SK-N-SH treated with all-trans-retinoic acid at 6 μM for 48 hours (cell line): ENCODE data around the gene MBOAT2.

ENCODE experiments used
- ARNTL ChIP-seq: fragments of 450-650 bp; formaldehyde crosslinking; IDR thresholded peaks from 2 replicates; pipeline ENCODE4 v1.5.0; 2020; ENCODE audit warnings: low read depth, mild to moderate bottlenecking, moderate library complexity, borderline replicate concordance
- BACH2 ChIP-seq: fragments of 250-450 bp; sonication (Bioruptor Pico); IDR thresholded peaks from 2 replicates; pipeline ENCODE4 v1.9.0; 2021; ENCODE audit warnings: mild to moderate bottlenecking, borderline replicate concordance
- ISL1 ChIP-seq: fragments of 250-450 bp; sonication (Bioruptor Pico); IDR thresholded peaks from 2 replicates; pipeline ENCODE4 v2.1.2; 2022; ENCODE audit warnings: mild to moderate bottlenecking, moderate library complexity
- RARB ChIP-seq: fragments of 250-450 bp; sonication (Bioruptor Pico); IDR thresholded peaks from 2 replicates; pipeline ENCODE4 v1.8.0; 2021; ENCODE audit warnings: mild to moderate bottlenecking, moderate library complexity
- SNAI2 ChIP-seq: fragments of 250-450 bp; sonication (Bioruptor Pico); IDR thresholded peaks from 2 replicates; pipeline ENCODE4 v1.5.0; 2020; ENCODE audit warnings: mild to moderate bottlenecking, moderate library complexity
- ZC3H10 ChIP-seq: fragments of 250-450 bp; sonication (Bioruptor Pico); IDR thresholded peaks from 2 replicates; pipeline ENCODE4 v1.5.1; 2021; ENCODE audit warnings: mild to moderate bottlenecking, moderate library complexity
- ZFP30 ChIP-seq: fragments of 450-650 bp; formaldehyde crosslinking; IDR thresholded peaks from 2 replicates; pipeline ENCODE4 v1.5.0; 2022; ENCODE audit warnings: mild to moderate bottlenecking, moderate library complexity
- ZNF8 ChIP-seq: fragments of 450-650 bp; formaldehyde crosslinking; IDR thresholded peaks from 2 replicates; pipeline ENCODE4 v1.5.0; 2020; ENCODE audit warnings: mild to moderate bottlenecking, moderate library complexity
- TF ChIP-seq, protein P1 (sequence below): fragments of 250-450 bp; sonication (Bioruptor Pico); IDR thresholded peaks from 2 replicates; pipeline ENCODE4 v1.8.0; 2020; ENCODE audit warnings: mild to moderate bottlenecking, moderate library complexity, borderline replicate concordance
- TF ChIP-seq, protein P2 (sequence below): fragments of 250-450 bp; sonication (Bioruptor Pico); IDR thresholded peaks from 2 replicates; pipeline ENCODE4 v1.5.1; 2020; ENCODE audit warnings: low read depth, mild to moderate bottlenecking, moderate library complexity
- TF ChIP-seq, protein P3 (sequence below): fragments of 250-450 bp; sonication (Bioruptor Pico); IDR thresholded peaks from 2 replicates; pipeline ENCODE4 v1.8.0; 2021; ENCODE audit warnings: low read depth, mild to moderate bottlenecking, moderate library complexity, borderline replicate concordance
- TF ChIP-seq, protein P4 (sequence below): fragments of 250-450 bp; sonication (Bioruptor Pico); IDR thresholded peaks from 2 replicates; pipeline ENCODE4 v1.5.1; 2021; ENCODE audit warnings: mild to moderate bottlenecking, moderate library complexity

DNA sequence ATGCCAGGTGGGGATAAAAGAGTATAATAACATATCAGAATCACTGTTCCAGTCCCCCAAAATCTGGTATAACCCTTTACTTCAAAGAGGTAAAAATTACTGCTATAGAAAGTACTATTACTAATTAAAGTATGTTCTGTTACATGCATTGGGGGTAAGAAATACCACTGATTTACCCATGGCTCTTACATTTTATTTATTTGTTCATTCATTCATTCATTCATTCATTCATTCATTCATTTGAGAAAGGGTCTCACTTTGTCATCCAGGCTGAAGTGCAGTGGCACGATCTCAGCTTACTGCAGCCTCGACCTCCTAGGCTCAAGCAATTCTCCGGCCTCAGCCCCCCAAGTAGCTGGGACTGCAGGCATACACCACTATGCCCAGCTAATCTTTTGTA is 74.4 kb downstream of the MBOAT2 start:
- TF ChIP-seq, protein P1, sequence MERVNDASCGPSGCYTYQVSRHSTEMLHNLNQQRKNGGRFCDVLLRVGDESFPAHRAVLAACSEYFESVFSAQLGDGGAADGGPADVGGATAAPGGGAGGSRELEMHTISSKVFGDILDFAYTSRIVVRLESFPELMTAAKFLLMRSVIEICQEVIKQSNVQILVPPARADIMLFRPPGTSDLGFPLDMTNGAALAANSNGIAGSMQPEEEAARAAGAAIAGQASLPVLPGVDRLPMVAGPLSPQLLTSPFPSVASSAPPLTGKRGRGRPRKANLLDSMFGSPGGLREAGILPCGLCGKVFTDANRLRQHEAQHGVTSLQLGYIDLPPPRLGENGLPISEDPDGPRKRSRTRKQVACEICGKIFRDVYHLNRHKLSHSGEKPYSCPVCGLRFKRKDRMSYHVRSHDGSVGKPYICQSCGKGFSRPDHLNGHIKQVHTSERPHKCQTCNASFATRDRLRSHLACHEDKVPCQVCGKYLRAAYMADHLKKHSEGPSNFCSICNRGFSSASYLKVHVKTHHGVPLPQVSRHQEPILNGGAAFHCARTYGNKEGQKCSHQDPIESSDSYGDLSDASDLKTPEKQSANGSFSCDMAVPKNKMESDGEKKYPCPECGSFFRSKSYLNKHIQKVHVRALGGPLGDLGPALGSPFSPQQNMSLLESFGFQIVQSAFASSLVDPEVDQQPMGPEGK (CRISPR knock-in tag): no peak
- TF ChIP-seq, protein P2, sequence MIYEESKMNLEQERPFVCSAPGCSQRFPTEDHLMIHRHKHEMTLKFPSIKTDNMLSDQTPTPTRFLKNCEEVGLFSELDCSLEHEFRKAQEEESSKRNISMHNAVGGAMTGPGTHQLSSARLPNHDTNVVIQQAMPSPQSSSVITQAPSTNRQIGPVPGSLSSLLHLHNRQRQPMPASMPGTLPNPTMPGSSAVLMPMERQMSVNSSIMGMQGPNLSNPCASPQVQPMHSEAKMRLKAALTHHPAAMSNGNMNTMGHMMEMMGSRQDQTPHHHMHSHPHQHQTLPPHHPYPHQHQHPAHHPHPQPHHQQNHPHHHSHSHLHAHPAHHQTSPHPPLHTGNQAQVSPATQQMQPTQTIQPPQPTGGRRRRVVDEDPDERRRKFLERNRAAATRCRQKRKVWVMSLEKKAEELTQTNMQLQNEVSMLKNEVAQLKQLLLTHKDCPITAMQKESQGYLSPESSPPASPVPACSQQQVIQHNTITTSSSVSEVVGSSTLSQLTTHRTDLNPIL (CRISPR knock-in tag): no peak
- TF ChIP-seq ZC3H10 (CRISPR knock-in tag) (no peak), ARNTL (CRISPR knock-in tag) (no peak), BACH2 (no peak), ZFP30 (no peak), RARB (no peak), SNAI2 (CRISPR knock-in tag) (no peak), ZNF8 (no peak), ISL1 (no peak)
- TF ChIP-seq, protein P3, sequence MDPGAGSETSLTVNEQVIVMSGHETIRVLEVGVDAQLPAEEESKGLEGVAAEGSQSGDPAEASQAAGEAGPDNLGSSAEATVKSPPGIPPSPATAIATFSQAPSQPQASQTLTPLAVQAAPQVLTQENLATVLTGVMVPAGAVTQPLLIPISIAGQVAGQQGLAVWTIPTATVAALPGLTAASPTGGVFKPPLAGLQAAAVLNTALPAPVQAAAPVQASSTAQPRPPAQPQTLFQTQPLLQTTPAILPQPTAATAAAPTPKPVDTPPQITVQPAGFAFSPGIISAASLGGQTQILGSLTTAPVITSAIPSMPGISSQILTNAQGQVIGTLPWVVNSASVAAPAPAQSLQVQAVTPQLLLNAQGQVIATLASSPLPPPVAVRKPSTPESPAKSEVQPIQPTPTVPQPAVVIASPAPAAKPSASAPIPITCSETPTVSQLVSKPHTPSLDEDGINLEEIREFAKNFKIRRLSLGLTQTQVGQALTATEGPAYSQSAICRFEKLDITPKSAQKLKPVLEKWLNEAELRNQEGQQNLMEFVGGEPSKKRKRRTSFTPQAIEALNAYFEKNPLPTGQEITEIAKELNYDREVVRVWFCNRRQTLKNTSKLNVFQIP (CRISPR knock-in tag): no peak
- TF ChIP-seq, protein P4, sequence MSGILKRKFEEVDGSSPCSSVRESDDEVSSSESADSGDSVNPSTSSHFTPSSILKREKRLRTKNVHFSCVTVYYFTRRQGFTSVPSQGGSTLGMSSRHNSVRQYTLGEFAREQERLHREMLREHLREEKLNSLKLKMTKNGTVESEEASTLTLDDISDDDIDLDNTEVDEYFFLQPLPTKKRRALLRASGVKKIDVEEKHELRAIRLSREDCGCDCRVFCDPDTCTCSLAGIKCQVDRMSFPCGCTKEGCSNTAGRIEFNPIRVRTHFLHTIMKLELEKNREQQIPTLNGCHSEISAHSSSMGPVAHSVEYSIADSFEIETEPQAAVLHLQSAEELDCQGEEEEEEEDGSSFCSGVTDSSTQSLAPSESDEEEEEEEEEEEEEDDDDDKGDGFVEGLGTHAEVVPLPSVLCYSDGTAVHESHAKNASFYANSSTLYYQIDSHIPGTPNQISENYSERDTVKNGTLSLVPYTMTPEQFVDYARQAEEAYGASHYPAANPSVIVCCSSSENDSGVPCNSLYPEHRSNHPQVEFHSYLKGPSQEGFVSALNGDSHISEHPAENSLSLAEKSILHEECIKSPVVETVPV (CRISPR knock-in tag): no peak
